Measurements from ENCODE around the gene ZFAND3. TPM values are rescaled to one million over a fixed set of nuclear protein-coding genes. Genes with fewer than 3 reads are reported as not detected.
A peak's percentile ranks its signal among the peaks of the same experiment; 100 is the strongest.

ZFAND3 gene
- total and polyA plus RNA-seq, 2 donors (not counting 1 experiment from before 2014, with no cell fraction given), result 21.5 to 40.8 TPM

DNA sequence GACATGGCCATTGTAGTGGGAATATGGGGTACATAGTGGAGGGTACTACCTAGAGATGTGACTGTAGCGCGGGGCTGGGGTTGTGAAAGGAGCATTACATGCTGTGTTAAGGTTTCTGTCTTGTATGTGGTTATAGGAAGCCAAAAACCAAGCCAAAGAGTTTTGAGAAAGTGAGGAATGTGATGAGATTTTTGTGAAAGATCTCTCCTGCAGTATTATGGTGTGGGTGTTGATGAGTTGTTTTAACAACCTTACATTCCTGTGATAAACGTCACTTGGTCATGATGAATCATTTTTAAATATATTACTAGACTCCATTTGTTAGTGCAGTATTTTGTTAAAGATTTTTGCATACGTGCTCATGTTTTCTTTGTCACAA lies 48.9 kb downstream of the ZFAND3 start:
- Histone ChIP-seq H2AFZ (ENCODE audit: low read length) (no peak overlapping the region), H3K4me2 (ENCODE audit: extremely low read depth, insufficient read depth, low read length) (peak overlapping the region; percentile 40), H3K9ac (ENCODE audit: insufficient read depth, low read length) (no peak overlapping the region), H3K9me3 (ENCODE audit: control insufficient read depth, insufficient read depth, low read depth, low read length) (no peaks in the 10 kb centered on the region), H3K79me2 (ENCODE audit: control insufficient read depth, insufficient read depth, low read length) (peaks cover 95% of the 10 kb centered on the region), H3K36me3 (ENCODE audit: control insufficient read depth, insufficient read depth, low read length) (no peaks in the 10 kb centered on the region), H3K27ac (ENCODE audit: insufficient read depth, low read length) (no peak overlapping the region), H3K4me3 (replicated peaks in 1 of 4; ENCODE audit: control extremely low read depth in 1 of 4, insufficient read depth in 1 of 4, low read depth in 3 of 4, low read length in 4 of 4) (no peak overlapping the region), H3K4me1 (ENCODE audit: control insufficient read depth, extremely low read depth, insufficient read depth, low read length) (peaks cover 5% of the 10 kb centered on the region), H3K27me3 (ENCODE audit: control insufficient read depth, insufficient read depth, low read length) (no peaks in the 10 kb centered on the region), H4K20me1 (ENCODE audit: control insufficient read depth, extremely low read depth, insufficient read depth, low read length) (no peaks in the 10 kb centered on the region)
- DNase-seq (ENCODE audit: low read depth in 2 of 2), result peak in 1 of 2 donors; percentile 92
- no peak for TF ChIP-seq EZH2 (IDR thresholded peaks at IDR 0.05; ENCODE audit: low read length, missing control alignments)
- TF ChIP-seq, protein P1, sequence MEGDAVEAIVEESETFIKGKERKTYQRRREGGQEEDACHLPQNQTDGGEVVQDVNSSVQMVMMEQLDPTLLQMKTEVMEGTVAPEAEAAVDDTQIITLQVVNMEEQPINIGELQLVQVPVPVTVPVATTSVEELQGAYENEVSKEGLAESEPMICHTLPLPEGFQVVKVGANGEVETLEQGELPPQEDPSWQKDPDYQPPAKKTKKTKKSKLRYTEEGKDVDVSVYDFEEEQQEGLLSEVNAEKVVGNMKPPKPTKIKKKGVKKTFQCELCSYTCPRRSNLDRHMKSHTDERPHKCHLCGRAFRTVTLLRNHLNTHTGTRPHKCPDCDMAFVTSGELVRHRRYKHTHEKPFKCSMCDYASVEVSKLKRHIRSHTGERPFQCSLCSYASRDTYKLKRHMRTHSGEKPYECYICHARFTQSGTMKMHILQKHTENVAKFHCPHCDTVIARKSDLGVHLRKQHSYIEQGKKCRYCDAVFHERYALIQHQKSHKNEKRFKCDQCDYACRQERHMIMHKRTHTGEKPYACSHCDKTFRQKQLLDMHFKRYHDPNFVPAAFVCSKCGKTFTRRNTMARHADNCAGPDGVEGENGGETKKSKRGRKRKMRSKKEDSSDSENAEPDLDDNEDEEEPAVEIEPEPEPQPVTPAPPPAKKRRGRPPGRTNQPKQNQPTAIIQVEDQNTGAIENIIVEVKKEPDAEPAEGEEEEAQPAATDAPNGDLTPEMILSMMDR (conservative IDR thresholded peaks at IDR 0.05 in 1 of 2, IDR thresholded peaks at IDR 0.05 in 1 of 2; ENCODE audit: low read depth in 1 of 2, low read length in 2 of 2), result no peak

DNA sequence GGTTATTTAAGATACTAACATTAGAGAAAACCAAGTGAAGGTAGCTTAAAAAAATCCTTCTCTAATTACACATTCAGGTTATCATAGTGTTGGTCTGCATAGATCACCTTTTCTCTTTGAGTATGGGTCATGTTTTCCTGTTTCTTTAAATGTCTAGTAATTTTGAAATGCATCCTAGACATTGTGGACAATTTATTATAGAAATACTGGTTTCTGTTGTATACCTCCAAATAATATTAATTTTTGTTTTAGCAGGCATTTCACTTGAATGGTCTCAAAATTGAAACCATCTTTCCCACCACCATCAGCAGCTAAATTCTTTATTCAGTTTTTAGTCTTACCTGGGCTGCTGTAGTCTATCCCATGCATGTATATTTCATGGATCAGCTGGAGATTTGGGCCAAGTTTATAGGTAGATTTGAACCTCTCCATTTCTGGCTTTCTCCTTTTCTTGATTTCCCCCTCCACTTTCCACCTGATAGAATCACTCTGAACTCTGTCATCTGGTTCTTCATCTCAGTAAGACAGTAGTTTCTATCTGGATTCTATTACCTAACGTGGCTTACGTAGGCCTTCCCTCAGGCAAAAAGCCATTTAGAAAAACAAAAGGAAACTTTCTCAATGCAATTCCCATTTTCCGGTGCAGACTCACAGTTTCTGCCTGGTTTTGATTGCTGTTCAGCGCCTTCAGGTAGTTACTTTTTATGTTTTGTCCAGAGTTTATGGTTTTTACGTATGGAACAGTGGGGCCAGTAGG lies 52.3 kb downstream of the ZFAND3 start:
- Histone ChIP-seq H3K9me3 (ENCODE audit: control insufficient read depth, insufficient read depth, low read depth, low read length) (no peaks in the 10 kb centered on the region), H3K4me1 (ENCODE audit: control insufficient read depth, extremely low read depth, insufficient read depth, low read length) (peaks cover under 1% of the 10 kb centered on the region), H4K20me1 (ENCODE audit: control insufficient read depth, extremely low read depth, insufficient read depth, low read length) (no peaks in the 10 kb centered on the region), H3K4me3 (replicated peaks in 1 of 4; ENCODE audit: control extremely low read depth in 1 of 4, insufficient read depth in 1 of 4, low read depth in 3 of 4, low read length in 4 of 4) (no peak overlapping the region), H3K36me3 (ENCODE audit: control insufficient read depth, insufficient read depth, low read length) (no peaks in the 10 kb centered on the region), H3K79me2 (ENCODE audit: control insufficient read depth, insufficient read depth, low read length) (peaks cover 86% of the 10 kb centered on the region), H3K4me2 (ENCODE audit: extremely low read depth, insufficient read depth, low read length) (no peak overlapping the region), H3K9ac (ENCODE audit: insufficient read depth, low read length) (no peak overlapping the region), H3K27ac (ENCODE audit: insufficient read depth, low read length) (no peak overlapping the region), H3K27me3 (ENCODE audit: control insufficient read depth, insufficient read depth, low read length) (no peaks in the 10 kb centered on the region), H2AFZ (ENCODE audit: low read length) (no peak overlapping the region)
- no peak for TF ChIP-seq EZH2 (IDR thresholded peaks at IDR 0.05; ENCODE audit: low read length, missing control alignments)
- TF ChIP-seq, protein P1 (conservative IDR thresholded peaks at IDR 0.05 in 1 of 2, IDR thresholded peaks at IDR 0.05 in 1 of 2; ENCODE audit: low read depth in 1 of 2, low read length in 2 of 2), result no peak
- DNase-seq (ENCODE audit: low read depth in 2 of 2), result no peak

- Histone ChIP-seq H3K27me3 (ENCODE audit: control insufficient read depth, insufficient read depth, low read length) (no peaks in the 10 kb centered on the region), H3K4me1 (ENCODE audit: control insufficient read depth, extremely low read depth, insufficient read depth, low read length) (peaks cover 1% of the 10 kb centered on the region), H3K9me3 (ENCODE audit: control insufficient read depth, insufficient read depth, low read depth, low read length) (no peaks in the 10 kb centered on the region), H3K79me2 (ENCODE audit: control insufficient read depth, insufficient read depth, low read length) (peaks cover 86% of the 10 kb centered on the region), H3K36me3 (ENCODE audit: control insufficient read depth, insufficient read depth, low read length) (no peaks in the 10 kb centered on the region), H3K9ac (ENCODE audit: insufficient read depth, low read length) (no peak overlapping the region), H3K27ac (ENCODE audit: insufficient read depth, low read length) (no peak overlapping the region), H3K4me3 (replicated peaks in 1 of 4; ENCODE audit: control extremely low read depth in 1 of 4, insufficient read depth in 1 of 4, low read depth in 3 of 4, low read length in 4 of 4) (no peak overlapping the region), H3K4me2 (ENCODE audit: extremely low read depth, insufficient read depth, low read length) (no peak overlapping the region), H4K20me1 (ENCODE audit: control insufficient read depth, extremely low read depth, insufficient read depth, low read length) (peaks cover 1% of the 10 kb centered on the region), H2AFZ (ENCODE audit: low read length) (no peak overlapping the region)
- TF ChIP-seq, protein P1 (conservative IDR thresholded peaks at IDR 0.05 in 1 of 2, IDR thresholded peaks at IDR 0.05 in 1 of 2; ENCODE audit: low read depth in 1 of 2, low read length in 2 of 2), result no peak
- no peak for TF ChIP-seq EZH2 (IDR thresholded peaks at IDR 0.05; ENCODE audit: low read length, missing control alignments)
- no peak for DNase-seq (ENCODE audit: low read depth in 2 of 2)
Measured at GRCh38 chr6:37872373-37872745, 52.8 kb downstream of the ZFAND3 start.

Measured in fibroblast of lung (primary cell).